ENCODE data around the gene OASL.

OASL gene

DNA sequence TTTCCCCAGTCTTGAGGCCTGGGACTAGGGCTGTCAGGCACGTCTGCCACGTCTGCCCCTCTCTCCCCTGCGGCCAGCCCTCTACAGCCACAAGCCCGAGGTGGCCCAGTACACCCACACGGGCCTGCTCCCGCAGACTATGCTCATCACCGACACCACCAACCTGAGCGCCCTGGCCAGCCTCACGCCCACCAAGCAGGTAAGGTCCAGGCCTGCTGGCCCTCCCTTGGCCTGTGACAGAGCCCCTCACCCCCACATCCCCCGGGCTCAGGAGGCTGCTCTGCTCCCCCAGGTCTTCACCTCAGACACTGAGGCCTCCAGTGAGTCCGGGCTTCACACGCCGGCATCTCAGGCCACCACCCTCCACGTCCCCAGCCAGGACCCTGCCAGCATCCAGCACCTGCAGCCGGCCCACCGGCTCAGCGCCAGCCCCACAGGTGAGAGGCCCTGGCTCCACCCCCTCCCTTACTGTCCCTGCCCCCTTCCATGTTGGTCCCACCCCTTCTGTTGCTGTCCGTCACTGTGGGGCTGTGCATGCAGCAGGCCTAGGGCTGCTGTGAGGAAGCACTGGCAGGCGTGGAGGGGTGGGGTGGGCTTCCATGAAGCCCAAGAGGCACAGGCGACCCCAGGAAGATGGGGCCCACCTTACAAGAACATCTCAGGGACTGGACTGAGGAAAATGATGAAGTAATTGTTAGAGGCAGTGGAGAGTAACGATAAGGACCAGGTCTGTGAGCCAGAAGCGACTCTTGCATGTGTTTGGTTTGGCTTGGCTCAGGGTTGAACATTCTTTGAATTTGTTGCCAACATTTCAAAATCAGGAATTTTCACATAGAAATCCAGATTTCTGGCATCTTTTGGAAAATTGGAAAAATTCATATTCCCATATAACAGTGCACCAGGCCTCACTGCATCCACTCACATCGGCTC is 39.6 kb downstream of the OASL start:
- H3K4me3 ChIP-seq (ENCODE audit: low read depth, low read length), result no peak overlapping the region
- in situ Hi-C loops (cut with HindIII; ENCODE audit: low sequenced_read_pairs), result no loop called here
- no peak for DNase-seq (ENCODE audit: low read depth, low spot score)
- TF ChIP-seq, protein P1, sequence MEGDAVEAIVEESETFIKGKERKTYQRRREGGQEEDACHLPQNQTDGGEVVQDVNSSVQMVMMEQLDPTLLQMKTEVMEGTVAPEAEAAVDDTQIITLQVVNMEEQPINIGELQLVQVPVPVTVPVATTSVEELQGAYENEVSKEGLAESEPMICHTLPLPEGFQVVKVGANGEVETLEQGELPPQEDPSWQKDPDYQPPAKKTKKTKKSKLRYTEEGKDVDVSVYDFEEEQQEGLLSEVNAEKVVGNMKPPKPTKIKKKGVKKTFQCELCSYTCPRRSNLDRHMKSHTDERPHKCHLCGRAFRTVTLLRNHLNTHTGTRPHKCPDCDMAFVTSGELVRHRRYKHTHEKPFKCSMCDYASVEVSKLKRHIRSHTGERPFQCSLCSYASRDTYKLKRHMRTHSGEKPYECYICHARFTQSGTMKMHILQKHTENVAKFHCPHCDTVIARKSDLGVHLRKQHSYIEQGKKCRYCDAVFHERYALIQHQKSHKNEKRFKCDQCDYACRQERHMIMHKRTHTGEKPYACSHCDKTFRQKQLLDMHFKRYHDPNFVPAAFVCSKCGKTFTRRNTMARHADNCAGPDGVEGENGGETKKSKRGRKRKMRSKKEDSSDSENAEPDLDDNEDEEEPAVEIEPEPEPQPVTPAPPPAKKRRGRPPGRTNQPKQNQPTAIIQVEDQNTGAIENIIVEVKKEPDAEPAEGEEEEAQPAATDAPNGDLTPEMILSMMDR (IDR thresholded peaks at IDR 0.05; ENCODE audit: low read depth, low read length), result no peak

DNA sequence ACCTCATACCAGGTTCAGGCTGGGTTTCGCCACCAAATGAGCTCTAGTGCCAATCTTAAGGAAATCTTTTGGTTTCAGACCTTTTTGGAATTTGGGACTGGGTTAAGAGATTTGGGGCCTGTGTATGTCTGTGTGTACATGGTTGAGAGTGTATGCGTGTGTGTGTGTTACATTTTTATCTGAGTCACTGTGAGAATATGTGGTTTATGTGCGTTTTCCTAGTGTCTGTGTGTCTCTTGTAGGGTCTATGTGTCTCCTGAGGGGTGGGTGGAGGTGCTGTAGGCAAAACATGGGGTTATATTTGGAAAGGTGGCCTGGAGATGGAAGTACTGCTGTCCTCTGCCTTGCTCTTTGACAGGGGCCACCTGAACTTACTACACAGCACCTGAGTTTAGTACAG is 40.6 kb downstream of the OASL start:
- H3K4me3 ChIP-seq (ENCODE audit: low read depth, low read length), result no peak overlapping the region
- TF ChIP-seq, protein P1 (IDR thresholded peaks at IDR 0.05; ENCODE audit: low read depth, low read length), result no peak
- DNase-seq (ENCODE audit: low read depth, low spot score), result no peak
- in situ Hi-C loops (cut with HindIII; ENCODE audit: low sequenced_read_pairs), result no loop called here

DNA sequence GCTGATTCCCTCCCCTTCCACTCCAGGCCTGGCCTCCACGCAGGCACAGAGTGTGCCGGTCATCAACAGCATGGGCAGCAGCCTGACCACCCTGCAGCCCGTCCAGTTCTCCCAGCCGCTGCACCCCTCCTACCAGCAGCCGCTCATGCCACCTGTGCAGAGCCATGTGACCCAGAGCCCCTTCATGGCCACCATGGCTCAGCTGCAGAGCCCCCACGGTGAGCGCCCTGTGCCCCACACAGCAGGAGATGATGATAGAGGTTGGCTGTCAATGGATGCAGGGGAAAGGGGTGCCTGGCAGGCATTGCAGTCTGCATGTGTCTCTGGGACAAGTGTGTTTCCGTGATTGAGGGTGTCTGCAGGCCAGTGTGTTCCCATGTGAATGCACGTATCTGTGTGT is 41.6 kb downstream of the OASL start:
- in situ Hi-C loops (cut with HindIII; ENCODE audit: low sequenced_read_pairs), result no loop called here
- TF ChIP-seq, protein P1 (IDR thresholded peaks at IDR 0.05; ENCODE audit: low read depth, low read length), result no peak
- no peak for DNase-seq (ENCODE audit: low read depth, low spot score)
- no peak overlapping the region for H3K4me3 ChIP-seq (ENCODE audit: low read depth, low read length)

DNA sequence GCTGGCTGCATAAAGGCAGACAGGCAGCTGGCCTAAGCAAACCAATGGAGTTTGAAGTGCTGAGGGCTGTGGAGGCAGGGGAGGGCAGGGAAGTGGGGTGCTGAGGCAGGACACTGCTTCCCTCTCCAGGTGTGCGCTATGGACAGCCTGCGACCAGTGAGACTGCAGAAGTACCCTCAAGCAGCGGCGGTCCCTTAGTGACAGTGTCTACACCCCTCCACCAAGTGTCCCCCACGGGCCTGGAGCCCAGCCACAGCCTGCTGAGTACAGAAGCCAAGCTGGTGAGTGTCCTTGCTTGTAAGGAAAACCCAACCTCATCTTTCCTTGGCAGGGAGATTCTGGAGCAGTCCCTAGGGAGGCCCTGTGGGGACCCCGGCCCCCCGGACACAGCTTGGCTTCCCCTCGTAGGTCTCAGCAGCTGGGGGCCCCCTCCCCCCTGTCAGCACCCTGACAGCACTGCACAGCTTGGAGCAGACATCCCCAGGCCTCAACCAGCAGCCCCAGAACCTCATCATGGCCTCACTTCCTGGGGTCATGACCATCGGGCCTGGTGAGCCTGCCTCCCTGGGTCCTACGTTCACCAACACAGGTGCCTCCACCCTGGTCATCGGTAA is 42.8 kb downstream of the OASL start:
- no peak overlapping the region for H3K4me3 ChIP-seq (ENCODE audit: low read depth, low read length)
- no peak for DNase-seq (ENCODE audit: low read depth, low spot score)
- in situ Hi-C loops (cut with HindIII; ENCODE audit: low sequenced_read_pairs), result no loop called here
- TF ChIP-seq, protein P1 (IDR thresholded peaks at IDR 0.05; ENCODE audit: low read depth, low read length), result no peak

DNA sequence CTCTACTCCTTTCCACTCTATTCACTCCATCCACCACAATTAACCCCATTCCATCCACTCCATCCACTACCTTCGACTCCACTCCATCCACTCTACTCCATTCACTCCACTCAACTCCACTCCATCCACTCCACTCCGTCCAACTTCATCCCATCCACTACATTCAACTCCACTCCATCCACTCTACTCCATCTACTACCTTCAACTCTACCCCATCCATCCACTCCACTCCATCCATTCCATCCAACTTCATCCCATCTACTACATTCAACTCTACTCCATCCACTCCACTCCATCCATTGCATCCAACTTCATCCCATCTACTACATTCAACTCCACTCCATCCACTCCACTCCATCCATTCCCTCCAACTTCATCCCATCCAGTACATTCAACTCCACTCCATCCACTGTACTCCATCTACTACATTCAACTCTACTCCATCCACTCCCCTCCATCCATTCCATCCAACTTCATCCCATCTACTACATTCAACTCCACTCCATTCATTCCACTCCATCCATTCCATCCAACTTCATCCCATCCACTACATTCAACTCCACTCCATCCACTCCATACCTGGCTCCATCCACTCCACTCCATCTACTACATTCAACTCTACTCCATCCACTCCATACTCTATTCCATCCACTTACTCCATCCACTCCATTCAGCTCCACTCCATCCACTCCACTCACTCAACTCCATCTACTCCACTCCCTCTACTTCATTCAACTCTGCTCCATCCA is 44.3 kb downstream of the OASL start:
- in situ Hi-C loops (cut with HindIII; ENCODE audit: low sequenced_read_pairs), result no loop called here
- no peak for DNase-seq (ENCODE audit: low read depth, low spot score)
- TF ChIP-seq, protein P1 (IDR thresholded peaks at IDR 0.05; ENCODE audit: low read depth, low read length), result no peak
- no peak overlapping the region for H3K4me3 ChIP-seq (ENCODE audit: low read depth, low read length)

DNA sequence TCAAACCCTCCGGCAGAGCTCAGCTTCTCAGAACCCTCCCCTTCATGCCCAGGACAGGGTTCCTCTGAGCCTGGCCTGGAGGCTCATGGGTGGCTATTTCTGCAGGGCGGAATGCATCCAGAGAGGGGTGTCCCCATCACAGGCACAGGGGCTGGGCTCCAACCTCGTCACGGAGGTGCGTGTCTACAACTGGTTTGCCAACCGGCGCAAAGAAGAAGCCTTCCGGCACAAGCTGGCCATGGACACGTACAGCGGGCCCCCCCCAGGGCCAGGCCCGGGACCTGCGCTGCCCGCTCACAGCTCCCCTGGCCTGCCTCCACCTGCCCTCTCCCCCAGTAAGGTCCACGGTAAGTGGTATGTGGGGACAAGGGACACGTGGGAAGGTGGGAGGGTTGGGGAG is 45.0 kb downstream of the OASL start:
- in situ Hi-C loops (cut with HindIII; ENCODE audit: low sequenced_read_pairs), result no loop called here
- no peak overlapping the region for H3K4me3 ChIP-seq (ENCODE audit: low read depth, low read length)
- DNase-seq (ENCODE audit: low read depth, low spot score), result no peak
- TF ChIP-seq, protein P1 (IDR thresholded peaks at IDR 0.05; ENCODE audit: low read depth, low read length), result no peak
